NCI-H526 treated with DMSO at 0.1 percent for 48 hours (cell line): ENCODE results near the gene FOXC2.

Experiments used
- DNase-seq: peaks from one replicate; lab custom pipeline; 2025; lab: John Stamatoyannopoulos, UW

The FOXC2 gene

GRCh38 chr16:86573646-86574508 is 7.2 kb downstream of the FOXC2 start:
- DNase-seq, result no peak

GRCh38 chr16:86574646-86575045 is 8.0 kb downstream of the FOXC2 start:
- no peak for DNase-seq

GRCh38 chr16:86575095-86575685 is 8.6 kb downstream of the FOXC2 start:
- no peak for DNase-seq

- DNase-seq, result peak; percentile 2
These were observed 9.3 kb downstream of the FOXC2 start for GRCh38 chr16:86575754-86576557.

GRCh38 chr16:86576591-86577313 is 10.1 kb downstream of the FOXC2 start:
- DNase-seq, result no peak

GRCh38 chr16:86577314-86577971 is 10.8 kb downstream of the FOXC2 start:
- no peak for DNase-seq

- no peak for DNase-seq
These were observed 11.5 kb downstream of the FOXC2 start, which contains the start of gene FOXL1 for GRCh38 chr16:86578061-86578599. FOXL1 (plus strand) TSS chr16:86578549; CDS start chr16:86578724, 175 bp downstream.

GRCh38 chr16:86578611-86579267 is 12.1 kb downstream of the FOXC2 start:
- DNase-seq, result no peak

GRCh38 chr16:86579268-86580062 is 12.8 kb downstream of the FOXC2 start:
- no peak for DNase-seq

- no peak for DNase-seq
These were observed 13.6 kb downstream of the FOXC2 start for GRCh38 chr16:86580063-86580790.

GRCh38 chr16:86580791-86581170 is 14.2 kb downstream of the FOXC2 start:
- no peak for DNase-seq

GRCh38 chr16:86581458-86581857 is 14.8 kb downstream of the FOXC2 start:
- DNase-seq, result no peak

GRCh38 chr16:86584071-86584685 is 17.5 kb downstream of the FOXC2 start:
- DNase-seq, result no peak

GRCh38 chr16:86584726-86585721 is 18.4 kb downstream of the FOXC2 start:
- no peak for DNase-seq

- no peak for DNase-seq
These were observed 19.4 kb downstream of the FOXC2 start for GRCh38 chr16:86585821-86586611.

GRCh38 chr16:86587487-86587886 is 20.9 kb downstream of the FOXC2 start:
- DNase-seq, result no peak
